A673 (cell line): ENCODE measurements around the gene OSM. TPM values are rescaled to one million over a fixed set of nuclear protein-coding genes. Genes with fewer than 3 reads are reported as not detected.

ENCODE experiments used
- BruUV-seq: library from RNA; stranded (reverse); fragments of 400-500 nt; replicated peaks from 2 replicates; lab custom pipeline; 2021; lab: Mats Ljungman, UMichigan
- CTCF ChIA-PET: fragments of 300-600 bp; sonication (Branson Sonifier 250); formaldehyde crosslinking; loops from one replicate; lab custom pipeline; 2022; ENCODE audit warnings: antibody characterized with exemption; lab: Charles Lee
- POLR2A ChIA-PET: fragments of 300-600 bp; sonication (Branson Sonifier 250); formaldehyde crosslinking; loops from one replicate; lab custom pipeline; 2022; ENCODE audit warnings: antibody characterized with exemption; ENCODE audit not compliant: low non-redundant PET; lab: Charles Lee
- DNase-seq: peaks from one replicate; pipeline ENCODE4 v3.0.0-alpha.2; 2015; ENCODE audit warnings: low spot score
- H3K27ac ChIP-seq: fragments of 200-600 bp; sonication (generic); 2 replicates; pipeline ENCODE4 v1.5.1; 2016; ENCODE audit warnings: mixed run types, low read depth, mild to moderate bottlenecking, mixed read lengths, antibody characterized with exemption, low read length; ENCODE audit not compliant: poor library complexity, severe bottlenecking
- H3K27me3 ChIP-seq: fragments of 200-600 bp; sonication (generic); replicated peaks from 2 replicates; pipeline ENCODE4 v1.6.1; 2017; ENCODE audit warnings: mixed run types, low read depth, mild to moderate bottlenecking, mixed read lengths, antibody characterized with exemption, low read length; ENCODE audit not compliant: insufficient read depth, poor library complexity
- H3K36me3 ChIP-seq: fragments of 200-600 bp; sonication (generic); 2 replicates; pipeline ENCODE4 v1.6.1; 2016; ENCODE audit warnings: mixed run types, mild to moderate bottlenecking, mixed read lengths, antibody characterized with exemption, low read length; ENCODE audit not compliant: insufficient read depth, poor library complexity, severe bottlenecking
- H3K4me1 ChIP-seq: fragments of 200-600 bp; sonication (generic); 2 replicates; pipeline ENCODE4 v1.6.1; 2017; ENCODE audit warnings: mixed run types, mild to moderate bottlenecking, mixed read lengths, antibody characterized with exemption, low read length; ENCODE audit not compliant: insufficient read depth, poor library complexity, severe bottlenecking
- H3K4me3 ChIP-seq: fragments of 200-600 bp; sonication (generic); 2 replicates; pipeline ENCODE4 v1.5.1; 2016; ENCODE audit warnings: low read depth, mixed run types, mild to moderate bottlenecking, mixed read lengths, low read length; ENCODE audit not compliant: poor library complexity, severe bottlenecking
- H3K9me3 ChIP-seq: fragments of 200-600 bp; sonication (generic); 2 replicates; pipeline ENCODE4 v1.6.1; 2016; ENCODE audit warnings: mixed run types, low read depth, mild to moderate bottlenecking, mixed read lengths, antibody characterized with exemption, low read length; ENCODE audit not compliant: poor library complexity, severe bottlenecking
- CTCF ChIP-seq: fragments of 300-800, 200-600 bp; sonication (generic); conservative IDR thresholded peaks from 2 replicates; pipeline ENCODE4 v1.5.1; 2017; ENCODE audit warnings: low read depth, mild to moderate bottlenecking, antibody characterized with exemption, low read length, moderate library complexity, mixed read lengths
- EZH2 ChIP-seq: fragments of 200-600 bp; sonication (generic); IDR thresholded peaks from 2 replicates; pipeline ENCODE4 v1.6.1; 2017; ENCODE audit warnings: borderline replicate concordance, low read depth, mild to moderate bottlenecking, mixed read lengths, antibody characterized with exemption, low read length; ENCODE audit not compliant: poor library complexity, severe bottlenecking
- intact Hi-C: fragments of 100-400 bp; cut with micrococcal nuclease; formaldehyde crosslinking; loops from one replicate; pipeline ENCODE4 v1.10.0; 2022; ENCODE audit not compliant: unreplicated experiment
- total RNA-seq: library from RNA; stranded (reverse); gene quantifications from 2 replicates; pipeline ENCODE4 v1.2.3, GENCODE V29; 2021

OSM gene
- total RNA-seq, 1 experiment from 2014 or later: not detected

- ChIA-PET POLR2A (no interaction called here), CTCF (no interaction called here)
- peak; percentile 40 for DNase-seq
- no peaks in the 10 kb centered on the region for H3K36me3 ChIP-seq
- peaks cover 2% of the 10 kb centered on the region for H3K27me3 ChIP-seq
- no TSS peak for BruUV-seq
- TF ChIP-seq EZH2 (peak; percentile 38), CTCF (peak; percentile 29; the same call in 1 of the 2 replicates)
- no peaks in the 10 kb centered on the region for H3K9me3 ChIP-seq
- intact Hi-C loops: no loop called here
- peaks cover 14% of the 10 kb centered on the region for H3K4me1 ChIP-seq
- no peak within 1 kb of the TSS for H3K27ac ChIP-seq
- H3K4me3 ChIP-seq: peak within 1 kb of the TSS; percentile 47
These were observed 20.5 kb downstream of the OSM start, which contains the start of gene LIF for GRCh38 chr22:30245985-30246813. Gene LIF (minus strand): TSS chr22:30246759. CDS start chr22:30246695, 64 bp downstream.

GRCh38 chr22:30245181-30245984, 21.3 kb downstream of the OSM start:
- peaks cover 14% of the 10 kb centered on the region for H3K4me1 ChIP-seq
- peaks cover 2% of the 10 kb centered on the region for H3K27me3 ChIP-seq
- CTCF ChIA-PET: no interaction called here
- no peak overlapping the region for H3K27ac ChIP-seq
- TF ChIP-seq CTCF: no peak
- no peak for TF ChIP-seq EZH2
- POLR2A ChIA-PET: interaction anchor here (0.5 kb wide), 1 partner anchor 607 kb away, joined by 3 read pairs; no protein-coding TSS in a partner anchor
- H3K9me3 ChIP-seq: no peaks in the 10 kb centered on the region
- no peaks in the 10 kb centered on the region for H3K36me3 ChIP-seq
- BruUV-seq: no TSS peak
- intact Hi-C loops: no loop called here
- H3K4me3 ChIP-seq: peak overlapping the region; percentile 47
- DNase-seq: no peak

GRCh38 chr22:30244641-30245040, 22.0 kb downstream of the OSM start:
- no peak for DNase-seq
- Histone ChIP-seq H3K9me3 (no peaks in the 10 kb centered on the region), H3K4me3 (no peak overlapping the region), H3K27me3 (peaks cover 2% of the 10 kb centered on the region), H3K4me1 (peaks cover 14% of the 10 kb centered on the region), H3K27ac (no peak overlapping the region), H3K36me3 (no peaks in the 10 kb centered on the region)
- ChIA-PET CTCF (interaction anchor here (0.6 kb wide), 2 partner anchors 19 to 572 kb away, joined by 3 to 5 read pairs; no protein-coding TSS in a partner anchor), POLR2A (interaction anchor here (0.5 kb wide), 1 partner anchor 606 kb away, joined by 3 read pairs; no protein-coding TSS in a partner anchor)
- TF ChIP-seq EZH2: no peak
- no peak for TF ChIP-seq CTCF
- intact Hi-C loops: no loop called here
- BruUV-seq: no TSS peak
